ENCODE results near the gene DOCK3. TPM values are rescaled to one million over a fixed set of nuclear protein-coding genes. Genes with fewer than 3 reads are reported as not detected.

DOCK3 gene
- polyA plus RNA-seq, 2 of the 4 experiments (the other 2 are of a cell fraction), result 0.40 to 0.46 TPM

- H3K4me2 ChIP-seq, result no peak overlapping the region
- FAIRE-seq, result no peak
- no peaks in the 10 kb centered on the region for H3K4me1 ChIP-seq
- H3K27ac ChIP-seq, result no peak overlapping the region
- ATAC-seq, result no peak
- POLR2A ChIA-PET, result no interaction called here
- 19% methylated on average over 3 of the region's 3 CpGs for WGBS (ENCODE audit: missing lambda C conversion rate)
- TF ChIP-seq CBX2 (IDR thresholded peaks at IDR 0.05; ENCODE audit: borderline replicate concordance, low read depth) (no peak), NPAS2 (CRISPR knock-in tag; IDR thresholded peaks at IDR 0.05; ENCODE audit: borderline replicate concordance) (no peak), HEYL (CRISPR knock-in tag; IDR thresholded peaks at IDR 0.05) (no peak)
- H3K9me3 ChIP-seq, result no peaks in the 10 kb centered on the region
- no peak for DNase-seq (ENCODE audit: low read depth in 1 of 2, low spot score in 1 of 2)
- CTCF ChIA-PET, result no interaction called here
- H3K4me3 ChIP-seq, result no peak overlapping the region
Observed at GRCh38 chr3:51280176-51280575, 605.4 kb downstream of the DOCK3 start.

GRCh38 chr3:51282931-51283330, 608.2 kb downstream of the DOCK3 start:
- ATAC-seq, result no peak

GRCh38 chr3:51283421-51283820, 608.7 kb downstream of the DOCK3 start:
- CTCF ChIA-PET, result no interaction called here
- Histone ChIP-seq H3K4me2 (no peak overlapping the region), H3K4me1 (no peaks in the 10 kb centered on the region), H3K4me3 (no peak overlapping the region), H3K27ac (no peak overlapping the region), H3K9me3 (peaks cover 5% of the 10 kb centered on the region; the same call in 1 of the 3 replicates)
- DNase-seq (ENCODE audit: low read depth in 1 of 2, low spot score in 1 of 2) (no peak), ATAC-seq (no peak), FAIRE-seq (no peak)
- POLR2A ChIA-PET, result no interaction called here
- WGBS (ENCODE audit: missing lambda C conversion rate), result 9% methylated on average over 1 of the region's 1 CpG
- TF ChIP-seq MYC (IDR thresholded peaks at IDR 0.05; ENCODE audit: borderline replicate concordance, low read length), result no peak
- TF ChIP-seq RAD21 (conservative IDR thresholded peaks at IDR 0.05 in 1 of 2, IDR thresholded peaks at IDR 0.05 in 1 of 2), result no peak
- no peak for TF ChIP-seq EP300 (IDR thresholded peaks at IDR 0.05)
- no peak for TF ChIP-seq MAX (IDR thresholded peaks at IDR 0.05)
- TF ChIP-seq FOSB (CRISPR knock-in tag; IDR thresholded peaks at IDR 0.05), result no peak
- no peak for TF ChIP-seq HOXB13 (CRISPR knock-in tag; IDR thresholded peaks at IDR 0.05; ENCODE audit: low read depth)
- TF ChIP-seq HOXA7 (CRISPR knock-in tag; IDR thresholded peaks at IDR 0.05), result no peak
- TF ChIP-seq PBX3 (IDR thresholded peaks at IDR 0.05), result no peak

More at GRCh38 chr3:51282931-51283330, 608.2 kb downstream of the DOCK3 start:
- WGBS (ENCODE audit: missing lambda C conversion rate), result 0% methylated on average over 1 of the region's 1 CpG
- no peak overlapping the region for H3K4me2 ChIP-seq
- no peak overlapping the region for H3K4me3 ChIP-seq
- FAIRE-seq (no peak), DNase-seq (ENCODE audit: low read depth in 1 of 2, low spot score in 1 of 2) (no peak)
- TF ChIP-seq CBX2 (IDR thresholded peaks at IDR 0.05; ENCODE audit: borderline replicate concordance, low read depth) (no peak), CHD2 (IDR thresholded peaks at IDR 0.05; ENCODE audit: low read length, partially characterized antibody) (no peak), TFCP2L1 (CRISPR knock-in tag; IDR thresholded peaks at IDR 0.05) (no peak), BCL3 (IDR thresholded peaks at IDR 0.05) (no peak), JUN (IDR thresholded peaks at IDR 0.05) (no peak), EP300 (IDR thresholded peaks at IDR 0.05) (no peak), USF2 (IDR thresholded peaks at IDR 0.05) (no peak), NR3C1 (IDR thresholded peaks at IDR 0.05) (no peak), CBX8 (IDR thresholded peaks at IDR 0.05) (no peak), FOSB (CRISPR knock-in tag; IDR thresholded peaks at IDR 0.05) (no peak), MYC (IDR thresholded peaks at IDR 0.05; ENCODE audit: borderline replicate concordance, low read length) (no peak), PHF8 (IDR thresholded peaks at IDR 0.05; ENCODE audit: borderline replicate concordance, low read depth) (no peak), FOXS1 (CRISPR knock-in tag; IDR thresholded peaks at IDR 0.05) (no peak), POLR2AphosphoS2 (conservative IDR thresholded peaks at IDR 0.05; ENCODE audit: low read length) (no peak)
- TF ChIP-seq, protein P1, sequence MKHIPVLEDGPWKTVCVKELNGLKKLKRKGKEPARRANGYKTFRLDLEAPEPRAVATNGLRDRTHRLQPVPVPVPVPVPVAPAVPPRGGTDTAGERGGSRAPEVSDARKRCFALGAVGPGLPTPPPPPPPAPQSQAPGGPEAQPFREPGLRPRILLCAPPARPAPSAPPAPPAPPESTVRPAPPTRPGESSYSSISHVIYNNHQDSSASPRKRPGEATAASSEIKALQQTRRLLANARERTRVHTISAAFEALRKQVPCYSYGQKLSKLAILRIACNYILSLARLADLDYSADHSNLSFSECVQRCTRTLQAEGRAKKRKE (CRISPR knock-in tag; IDR thresholded peaks at IDR 0.05; ENCODE audit: low read depth), result no peak
- no peak overlapping the region for H3K27ac ChIP-seq
- ChIA-PET POLR2A (no interaction called here), CTCF (no interaction called here)
- H3K4me1 ChIP-seq, result no peaks in the 10 kb centered on the region
- H3K9me3 ChIP-seq, result peaks cover 5% of the 10 kb centered on the region; the same call in 1 of the 3 replicates

Measured in A549 (cell line).